ENCODE data around the gene OPN1SW. TPM values are rescaled to one million over a fixed set of nuclear protein-coding genes. Genes with fewer than 3 reads are reported as not detected.

OPN1SW gene, protein sequence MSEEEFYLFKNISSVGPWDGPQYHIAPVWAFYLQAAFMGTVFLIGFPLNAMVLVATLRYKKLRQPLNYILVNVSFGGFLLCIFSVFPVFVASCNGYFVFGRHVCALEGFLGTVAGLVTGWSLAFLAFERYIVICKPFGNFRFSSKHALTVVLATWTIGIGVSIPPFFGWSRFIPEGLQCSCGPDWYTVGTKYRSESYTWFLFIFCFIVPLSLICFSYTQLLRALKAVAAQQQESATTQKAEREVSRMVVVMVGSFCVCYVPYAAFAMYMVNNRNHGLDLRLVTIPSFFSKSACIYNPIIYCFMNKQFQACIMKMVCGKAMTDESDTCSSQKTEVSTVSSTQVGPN
- 5.5 TPM for polyA plus RNA-seq (2012; ENCODE audit: insufficient read depth, insufficient read length, low read depth)

DNA sequence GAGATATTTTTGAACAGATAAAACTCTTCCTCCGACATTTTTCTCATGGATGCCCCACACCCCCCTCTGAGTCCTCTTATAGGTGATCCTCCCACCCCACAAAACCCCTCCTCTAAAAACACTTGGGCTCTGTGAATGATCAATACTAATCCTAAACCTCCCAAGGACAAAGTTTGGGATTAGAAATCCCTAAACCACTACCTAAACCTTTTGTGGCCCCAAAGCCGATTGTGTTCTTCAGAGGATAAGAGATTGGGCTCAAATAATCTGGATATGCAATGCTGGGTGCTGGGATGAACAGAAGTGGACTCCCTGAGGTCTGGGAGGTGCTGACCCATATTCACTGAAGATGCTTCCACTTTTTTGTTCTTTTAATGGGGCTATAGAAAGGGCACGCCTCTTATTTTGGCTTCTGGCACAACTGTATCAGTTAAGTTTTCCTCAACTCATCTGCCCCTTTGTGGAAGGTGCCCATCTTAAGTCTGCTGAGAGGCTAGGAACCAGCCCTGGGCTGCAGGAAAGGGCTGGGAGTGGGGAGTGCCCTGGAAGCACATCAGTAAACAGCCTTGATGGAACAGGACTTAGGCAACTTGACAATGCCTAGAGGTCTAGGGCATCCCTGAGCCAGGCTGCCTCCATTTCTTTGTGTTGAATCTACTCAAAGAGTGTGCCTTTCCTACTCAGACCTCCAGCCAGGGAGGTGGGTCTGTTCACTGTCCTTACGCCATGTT lies at the start of gene OPN1SW:
Gene OPN1SW (minus strand): TSS at position 51 of the 731 bp plus-strand sequence. CDS start 13 bp downstream, at position 38.
- no peaks in the 10 kb centered on the region for H3K27me3 ChIP-seq
- TF ChIP-seq, protein P1, sequence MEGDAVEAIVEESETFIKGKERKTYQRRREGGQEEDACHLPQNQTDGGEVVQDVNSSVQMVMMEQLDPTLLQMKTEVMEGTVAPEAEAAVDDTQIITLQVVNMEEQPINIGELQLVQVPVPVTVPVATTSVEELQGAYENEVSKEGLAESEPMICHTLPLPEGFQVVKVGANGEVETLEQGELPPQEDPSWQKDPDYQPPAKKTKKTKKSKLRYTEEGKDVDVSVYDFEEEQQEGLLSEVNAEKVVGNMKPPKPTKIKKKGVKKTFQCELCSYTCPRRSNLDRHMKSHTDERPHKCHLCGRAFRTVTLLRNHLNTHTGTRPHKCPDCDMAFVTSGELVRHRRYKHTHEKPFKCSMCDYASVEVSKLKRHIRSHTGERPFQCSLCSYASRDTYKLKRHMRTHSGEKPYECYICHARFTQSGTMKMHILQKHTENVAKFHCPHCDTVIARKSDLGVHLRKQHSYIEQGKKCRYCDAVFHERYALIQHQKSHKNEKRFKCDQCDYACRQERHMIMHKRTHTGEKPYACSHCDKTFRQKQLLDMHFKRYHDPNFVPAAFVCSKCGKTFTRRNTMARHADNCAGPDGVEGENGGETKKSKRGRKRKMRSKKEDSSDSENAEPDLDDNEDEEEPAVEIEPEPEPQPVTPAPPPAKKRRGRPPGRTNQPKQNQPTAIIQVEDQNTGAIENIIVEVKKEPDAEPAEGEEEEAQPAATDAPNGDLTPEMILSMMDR (IDR thresholded peaks at IDR 0.05; ENCODE audit: low read depth, low read length): no peak
- H3K4me3 ChIP-seq (ENCODE audit: low read depth, low read length): no peak within 1 kb of the TSS
- H3K9me3 ChIP-seq: 0 out of 2 replicates have a peak, but pooled peaks cover 2% of the 10 kb centered on the region
- H3K36me3 ChIP-seq: peaks cover 33% of the 10 kb centered on the region
- H3K4me1 ChIP-seq: no peaks in the 10 kb centered on the region
- DNase-seq: no peak

DNA sequence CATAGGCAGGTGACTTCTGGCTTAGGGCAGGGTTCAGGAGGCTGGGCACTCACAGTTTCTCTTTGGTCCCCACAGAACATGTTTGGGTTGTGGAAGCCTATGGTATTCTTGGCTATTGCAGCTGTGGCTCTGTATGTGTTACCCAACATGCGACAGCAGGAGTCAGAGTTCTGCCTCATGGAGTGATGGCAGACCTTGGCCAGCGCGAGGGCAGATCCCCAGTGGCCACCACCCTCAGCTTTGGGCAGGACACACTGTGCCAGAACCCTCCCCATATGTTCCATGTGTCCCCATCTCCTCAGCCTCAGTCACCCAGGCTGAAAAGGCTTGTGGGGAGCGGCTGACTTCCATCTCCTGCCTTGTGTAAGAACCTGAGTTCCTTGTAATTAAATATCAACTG lies 46.1 kb upstream of the OPN1SW start:
- DNase-seq: no peak
- H3K36me3 ChIP-seq: peaks cover 10% of the 10 kb centered on the region; the same call in 1 of the 2 replicates
- TF ChIP-seq, protein P1 (IDR thresholded peaks at IDR 0.05; ENCODE audit: low read depth, low read length): no peak; the same call in 1 of the 2 replicates
- no peaks in the 10 kb centered on the region for H3K9me3 ChIP-seq
- no peaks in the 10 kb centered on the region for H3K4me1 ChIP-seq
- no peak overlapping the region for H3K4me3 ChIP-seq (ENCODE audit: low read depth, low read length)
- no peaks in the 10 kb centered on the region for H3K27me3 ChIP-seq

DNA sequence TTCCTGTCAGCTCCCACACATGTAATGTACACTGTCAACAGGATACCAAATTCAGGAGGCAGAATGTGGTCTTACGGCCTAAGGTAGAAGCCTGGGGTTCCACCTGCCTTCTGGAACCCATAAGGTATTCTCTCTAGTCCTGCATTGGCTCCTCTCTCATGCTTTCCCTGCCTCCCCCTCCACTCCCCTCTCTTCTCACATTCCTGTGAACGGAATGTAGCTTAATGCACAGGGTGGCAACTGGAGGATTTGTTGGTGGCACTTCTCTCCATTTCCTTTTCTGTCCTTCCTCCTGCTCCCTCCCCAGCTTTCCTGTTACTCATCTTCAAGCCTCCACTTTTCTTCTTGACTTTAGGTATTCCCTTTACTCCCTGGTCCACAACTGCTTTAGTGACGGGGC lies 43.1 kb upstream of the OPN1SW start:
- peaks cover 19% of the 10 kb centered on the region for H3K36me3 ChIP-seq
- no peak overlapping the region for H3K4me3 ChIP-seq (ENCODE audit: low read depth, low read length)
- DNase-seq: no peak
- no peaks in the 10 kb centered on the region for H3K4me1 ChIP-seq
- H3K27me3 ChIP-seq: no peaks in the 10 kb centered on the region
- H3K9me3 ChIP-seq: no peaks in the 10 kb centered on the region
- TF ChIP-seq, protein P1 (IDR thresholded peaks at IDR 0.05; ENCODE audit: low read depth, low read length): no peak

DNA sequence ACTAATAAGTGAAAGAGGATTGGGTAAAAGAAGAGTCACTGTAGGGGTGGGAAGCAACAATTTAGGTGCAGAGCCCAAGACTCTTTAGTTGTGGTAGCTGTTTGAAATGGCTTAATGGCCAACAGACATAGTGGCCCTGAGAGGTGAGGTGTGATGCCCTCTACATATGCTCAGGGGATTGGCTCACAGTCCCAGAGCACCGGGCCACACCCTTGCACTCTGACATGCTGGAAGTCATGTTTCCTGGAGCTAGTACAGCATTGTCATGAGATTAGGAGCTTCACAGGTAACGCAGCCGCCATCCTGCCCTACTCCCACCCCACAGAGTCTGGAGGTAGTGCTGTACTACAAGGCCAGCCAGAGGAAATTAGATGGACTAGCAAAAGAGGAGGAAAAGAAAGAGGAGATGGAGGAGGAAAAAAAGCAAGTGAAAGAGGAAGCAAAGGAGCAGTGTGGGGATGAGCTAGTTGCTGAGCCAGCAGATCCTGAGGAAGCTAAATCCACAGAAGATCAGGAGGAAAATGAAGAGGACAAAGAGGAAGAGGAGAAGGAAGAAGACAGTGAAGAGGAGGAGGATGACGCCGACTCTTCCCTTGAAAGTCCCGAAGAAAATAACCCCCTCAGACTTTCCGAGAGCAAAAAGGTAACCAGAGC lies 39.8 kb upstream of the OPN1SW start:
- Histone ChIP-seq H3K9me3 (no peaks in the 10 kb centered on the region), H3K27me3 (no peaks in the 10 kb centered on the region), H3K4me3 (ENCODE audit: low read depth, low read length) (no peak overlapping the region), H3K4me1 (no peaks in the 10 kb centered on the region), H3K36me3 (peaks cover 45% of the 10 kb centered on the region)
- DNase-seq: no peak
- TF ChIP-seq, protein P1 (IDR thresholded peaks at IDR 0.05; ENCODE audit: low read depth, low read length): no peak

DNA sequence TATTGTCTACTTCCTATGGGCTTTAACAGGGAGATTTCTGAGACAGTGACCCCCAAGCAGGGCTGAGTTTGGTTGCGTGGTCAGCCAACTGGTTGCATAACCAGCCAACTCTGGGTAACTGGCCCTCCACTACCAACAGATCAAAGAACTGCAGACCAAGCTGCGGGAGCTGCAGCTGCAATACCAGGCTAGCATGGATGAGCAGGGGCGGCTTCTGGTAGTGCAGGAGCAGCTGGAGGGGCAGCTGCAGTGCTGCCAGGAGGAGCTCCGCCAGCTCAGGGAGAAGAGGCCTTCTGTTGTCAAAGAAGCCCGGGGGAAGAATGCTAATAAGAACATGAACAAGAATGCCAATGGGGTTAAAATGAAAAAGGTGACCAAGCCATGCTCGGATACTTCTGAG lies 38.9 kb upstream of the OPN1SW start:
- Histone ChIP-seq H3K36me3 (peaks cover 52% of the 10 kb centered on the region), H3K9me3 (no peaks in the 10 kb centered on the region), H3K4me1 (no peaks in the 10 kb centered on the region), H3K27me3 (no peaks in the 10 kb centered on the region), H3K4me3 (ENCODE audit: low read depth, low read length) (no peak overlapping the region)
- DNase-seq: no peak
- TF ChIP-seq, protein P1 (IDR thresholded peaks at IDR 0.05; ENCODE audit: low read depth, low read length): no peak
